Measurements from ENCODE around the gene GATAD2B. TPM values are rescaled to one million over a fixed set of nuclear protein-coding genes. Genes with fewer than 3 reads are reported as not detected.

GATAD2B gene
- total and polyA plus RNA-seq, 8 donors: 31.5 to 41.5 (median 33.1) TPM

DNA sequence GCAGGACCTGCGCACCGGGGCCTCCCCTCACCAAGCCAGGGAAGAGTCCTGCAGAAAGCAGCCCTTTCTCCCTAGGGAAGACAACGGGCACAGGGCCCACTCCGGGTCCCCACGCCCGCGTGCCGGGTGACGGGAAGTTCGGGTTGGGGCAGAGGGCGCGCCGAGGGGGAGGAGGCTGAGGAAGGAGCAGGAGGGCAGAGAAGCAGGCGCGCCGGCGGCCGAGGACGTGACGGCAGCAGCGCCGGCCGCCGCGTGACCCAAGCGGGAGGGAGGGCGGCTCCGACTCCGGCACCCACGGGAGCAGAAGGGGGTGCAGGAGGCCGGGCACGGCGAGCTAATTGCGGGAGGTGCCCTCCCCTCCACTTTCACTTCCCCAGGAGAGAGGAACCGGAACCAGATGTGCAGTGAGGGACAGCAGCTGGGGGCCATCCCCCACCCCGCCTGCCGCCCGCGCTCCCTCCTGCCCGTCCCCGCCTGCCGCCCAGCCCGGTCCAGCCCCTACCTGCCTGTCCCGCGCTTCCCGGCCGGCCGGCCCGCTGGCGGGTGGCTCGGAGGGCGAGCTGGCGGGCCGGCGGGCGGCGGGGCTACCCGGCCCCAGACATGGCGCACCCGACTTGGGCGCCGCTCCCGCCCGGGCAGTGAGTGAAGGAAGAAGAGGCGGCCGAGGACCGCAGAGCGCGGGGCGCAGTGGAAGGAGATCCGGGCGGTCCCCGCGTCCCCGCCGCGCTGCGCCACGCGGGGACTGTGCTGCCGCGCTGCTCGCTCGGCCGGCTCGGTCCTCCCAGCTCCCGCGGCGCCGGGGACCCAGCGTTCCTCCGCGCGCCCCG is 23.2 kb upstream of the GATAD2B start:
- peak overlapping the region; percentile 97 to 99 for H3K27ac ChIP-seq
- TF ChIP-seq, protein P1, sequence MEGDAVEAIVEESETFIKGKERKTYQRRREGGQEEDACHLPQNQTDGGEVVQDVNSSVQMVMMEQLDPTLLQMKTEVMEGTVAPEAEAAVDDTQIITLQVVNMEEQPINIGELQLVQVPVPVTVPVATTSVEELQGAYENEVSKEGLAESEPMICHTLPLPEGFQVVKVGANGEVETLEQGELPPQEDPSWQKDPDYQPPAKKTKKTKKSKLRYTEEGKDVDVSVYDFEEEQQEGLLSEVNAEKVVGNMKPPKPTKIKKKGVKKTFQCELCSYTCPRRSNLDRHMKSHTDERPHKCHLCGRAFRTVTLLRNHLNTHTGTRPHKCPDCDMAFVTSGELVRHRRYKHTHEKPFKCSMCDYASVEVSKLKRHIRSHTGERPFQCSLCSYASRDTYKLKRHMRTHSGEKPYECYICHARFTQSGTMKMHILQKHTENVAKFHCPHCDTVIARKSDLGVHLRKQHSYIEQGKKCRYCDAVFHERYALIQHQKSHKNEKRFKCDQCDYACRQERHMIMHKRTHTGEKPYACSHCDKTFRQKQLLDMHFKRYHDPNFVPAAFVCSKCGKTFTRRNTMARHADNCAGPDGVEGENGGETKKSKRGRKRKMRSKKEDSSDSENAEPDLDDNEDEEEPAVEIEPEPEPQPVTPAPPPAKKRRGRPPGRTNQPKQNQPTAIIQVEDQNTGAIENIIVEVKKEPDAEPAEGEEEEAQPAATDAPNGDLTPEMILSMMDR (IDR thresholded peaks at IDR 0.05): no peak
- no peaks in the 10 kb centered on the region for H3K27me3 ChIP-seq
- DNase-seq: peak in 3 of 4 donors; percentile 76 to 99 (median 94)
- H3K36me3 ChIP-seq: peaks cover 0 to 69% of the 10 kb centered on the region in 2 donors
- peak overlapping the region; percentile 85 to 96 for H3K4me3 ChIP-seq
- ATAC-seq: peak; percentile 89
- intact Hi-C loops (cut with DNase I): loop anchor here in 1 of 2 donors (10.0 kb wide), 1 partner anchor 121 kb away; no protein-coding TSS in a partner anchor
- H3K4me1 ChIP-seq: peaks cover 4 to 43% of the 10 kb centered on the region in 2 donors
- H3K9me3 ChIP-seq: no peaks in the 10 kb centered on the region

GRCh38 chr1:153945131-153945794 is 22.5 kb upstream of the GATAD2B start:
- intact Hi-C loops (cut with DNase I): loop anchor here in 1 of 2 donors (10.0 kb wide), 1 partner anchor 120 kb away; no protein-coding TSS in a partner anchor
- Histone ChIP-seq H3K27me3 (no peaks in the 10 kb centered on the region), H3K9me3 (no peaks in the 10 kb centered on the region), H3K27ac (peak overlapping the region; percentile 97 to 99), H3K4me1 (peaks cover 4 to 43% of the 10 kb centered on the region in 2 donors), H3K36me3 (peaks cover 0 to 69% of the 10 kb centered on the region in 2 donors), H3K4me3 (peak overlapping the region; percentile 85 to 96)
- peak in 3 of 4 donors; percentile 45 to 87 (median 81) for DNase-seq
- TF ChIP-seq, protein P1 (IDR thresholded peaks at IDR 0.05): no peak
- ATAC-seq: peak; percentile 45

DNA sequence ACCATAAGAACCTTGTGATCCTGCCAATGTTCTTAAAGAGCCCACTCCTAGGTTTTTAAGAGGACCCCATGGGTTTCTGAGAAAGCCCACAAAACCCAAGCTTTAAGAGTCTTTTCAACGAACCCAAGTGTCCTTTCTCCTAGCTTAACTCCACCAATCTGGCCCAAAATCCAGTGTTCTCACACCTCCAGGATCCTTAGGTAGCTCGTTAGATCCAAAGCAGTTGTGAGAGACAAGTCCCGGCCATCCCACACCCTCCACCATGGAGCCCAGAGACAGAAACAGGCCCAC is 22.0 kb upstream of the GATAD2B start:
- peak overlapping the region; percentile 97 to 99 for H3K27ac ChIP-seq
- TF ChIP-seq, protein P1 (IDR thresholded peaks at IDR 0.05): no peak
- H3K4me3 ChIP-seq: peak overlapping the region; percentile 13 to 85
- intact Hi-C loops (cut with DNase I): loop anchor here in 1 of 2 donors (10.0 kb wide), 1 partner anchor 120 kb away; no protein-coding TSS in a partner anchor
- ATAC-seq (no peak), DNase-seq (no peak)
- H3K36me3 ChIP-seq: peaks cover 0 to 69% of the 10 kb centered on the region in 2 donors
- no peaks in the 10 kb centered on the region for H3K27me3 ChIP-seq
- no peaks in the 10 kb centered on the region for H3K9me3 ChIP-seq
- peaks cover 4 to 46% of the 10 kb centered on the region in 2 donors for H3K4me1 ChIP-seq

GRCh38 chr1:153944005-153944826 is 21.4 kb upstream of the GATAD2B start:
- peaks cover 0 to 69% of the 10 kb centered on the region in 2 donors for H3K36me3 ChIP-seq
- ATAC-seq: no peak
- intact Hi-C loops (cut with DNase I): loop anchor here in 1 of 2 donors (10.0 kb wide), 1 partner anchor 119 kb away; no protein-coding TSS in a partner anchor
- peak overlapping the region; percentile 13 to 85 for H3K4me3 ChIP-seq
- peak in 1 of 4 donors; percentile 84 for DNase-seq
- peak overlapping the region; percentile 97 to 99 for H3K27ac ChIP-seq
- no peaks in the 10 kb centered on the region for H3K27me3 ChIP-seq
- H3K4me1 ChIP-seq: peaks cover 4 to 46% of the 10 kb centered on the region in 2 donors
- H3K9me3 ChIP-seq: no peaks in the 10 kb centered on the region
- TF ChIP-seq, protein P1 (IDR thresholded peaks at IDR 0.05): no peak
